ENCODE data around the gene SIPA1L3. TPM values are rescaled to one million over a fixed set of nuclear protein-coding genes. Genes with fewer than 3 reads are reported as not detected.

The SIPA1L3 gene
- total RNA-seq, 2 experiments from 2014 or later = 8.9 to 9.8 TPM

GRCh38 chr19:37964109-37964508, 57.1 kb downstream of the SIPA1L3 start:
- Mint-ChIP-seq H3K27ac (no peak overlapping the region), H3K4me1 (ENCODE audit: low read depth) (peaks cover 4% of the 10 kb centered on the region), H3K4me3 (no peak overlapping the region), H3K27me3 (no peaks in the 10 kb centered on the region), H3K9me3 (peaks cover 7% of the 10 kb centered on the region), H3K36me3 (ENCODE audit: low read depth) (peaks cover 11% of the 10 kb centered on the region)
- ATAC-seq (no peak), DNase-seq (no peak)
- CTCF ChIA-PET = no interaction called here
- POLR2A ChIA-PET = no interaction called here
- no peak for TF ChIP-seq CTCF (IDR thresholded peaks at IDR 0.05)
- intact Hi-C loops (cut with micrococcal nuclease) = no loop called here

- Mint-ChIP-seq H3K4me3 (no peak overlapping the region), H3K36me3 (ENCODE audit: low read depth) (peaks cover 16% of the 10 kb centered on the region), H3K27me3 (no peaks in the 10 kb centered on the region), H3K27ac (no peak overlapping the region), H3K4me1 (ENCODE audit: low read depth) (no peaks in the 10 kb centered on the region), H3K9me3 (peaks cover 14% of the 10 kb centered on the region)
- intact Hi-C loops (cut with micrococcal nuclease) = no loop called here
- DNase-seq (no peak), ATAC-seq (no peak)
- TF ChIP-seq CTCF (IDR thresholded peaks at IDR 0.05) = no peak
- ChIA-PET CTCF (no interaction called here), POLR2A (no interaction called here)
Observed at GRCh38 chr19:37966211-37966661, 59.2 kb downstream of the SIPA1L3 start.

GRCh38 chr19:37966662-37967231, 59.7 kb downstream of the SIPA1L3 start:
- Mint-ChIP-seq H3K27me3 (no peaks in the 10 kb centered on the region), H3K27ac (no peak overlapping the region), H3K9me3 (peaks cover 11% of the 10 kb centered on the region), H3K4me1 (ENCODE audit: low read depth) (no peaks in the 10 kb centered on the region), H3K36me3 (ENCODE audit: low read depth) (peaks cover 14% of the 10 kb centered on the region), H3K4me3 (no peak overlapping the region)
- ChIA-PET POLR2A (no interaction called here), CTCF (no interaction called here)
- TF ChIP-seq CTCF (IDR thresholded peaks at IDR 0.05) = no peak
- ATAC-seq = no peak
- intact Hi-C loops (cut with micrococcal nuclease) = no loop called here
- no peak for DNase-seq

- CTCF ChIA-PET = no interaction called here
- no peaks in the 10 kb centered on the region for H3K27me3 Mint-ChIP-seq
- no peak for TF ChIP-seq CTCF (IDR thresholded peaks at IDR 0.05)
Observed at GRCh38 chr19:37969695-37970094, 62.7 kb downstream of the SIPA1L3 start.

GRCh38 chr19:37970699-37971098, 63.7 kb downstream of the SIPA1L3 start:
- Mint-ChIP-seq H3K4me1 (ENCODE audit: low read depth) (no peaks in the 10 kb centered on the region), H3K4me3 (no peak overlapping the region), H3K27me3 (no peaks in the 10 kb centered on the region), H3K9me3 (peaks cover 11% of the 10 kb centered on the region), H3K27ac (no peak overlapping the region), H3K36me3 (ENCODE audit: low read depth) (peaks cover 15% of the 10 kb centered on the region)
- intact Hi-C loops (cut with micrococcal nuclease) = no loop called here
- POLR2A ChIA-PET = no interaction called here
- CTCF ChIA-PET = no interaction called here
- no peak for TF ChIP-seq CTCF (IDR thresholded peaks at IDR 0.05)
- ATAC-seq = no peak
- DNase-seq = no peak

More at GRCh38 chr19:37969695-37970094, 62.7 kb downstream of the SIPA1L3 start:
- H3K36me3 Mint-ChIP-seq (ENCODE audit: low read depth) = peaks cover 15% of the 10 kb centered on the region
- no peak overlapping the region for H3K27ac Mint-ChIP-seq
- DNase-seq (no peak), ATAC-seq (no peak)
- no peak overlapping the region for H3K4me3 Mint-ChIP-seq
- H3K4me1 Mint-ChIP-seq (ENCODE audit: low read depth) = no peaks in the 10 kb centered on the region
- POLR2A ChIA-PET = no interaction called here
- H3K9me3 Mint-ChIP-seq = peaks cover 11% of the 10 kb centered on the region
- intact Hi-C loops (cut with micrococcal nuclease) = no loop called here

Measured in activated CD8-positive, alpha-beta T cell treated with anti-CD3 and anti-CD28 coated beads for 36 hours (primary cell).